Mesenteric fat pad (tissue), 1 donor: ENCODE results near the gene SLC23A2. TPM values are rescaled to one million over a fixed set of nuclear protein-coding genes. Genes with fewer than 3 reads are reported as not detected.

Source experiments
- total RNA-seq: library from RNA; stranded (reverse); fragmentation: NEBNext Ultra II Directional; extraction: Animal tissue kit (Norgen Biotek cat#: 25700); gene quantifications from one replicate; pipeline ENCODE4 v1.2.1, GENCODE V29; 2021
- donor health status: DM: yes; HTN: yes; CAD: no.

SLC23A2 gene
- total RNA-seq, 1 donor from 2014 or later: 22.2 TPM

Other genes starting within 250 kb of the SLC23A2 start
- 29.7 TPM for gene RASSF2, start 177.9 kb downstream of the SLC23A2 start, total RNA-seq
- 136 TPM for gene TMEM230, start 111.6 kb upstream of the SLC23A2 start, total RNA-seq
- 24.6 TPM for gene PCNA, start 118.4 kb upstream of the SLC23A2 start, total RNA-seq
- gene CDS2, start 125.5 kb upstream of the SLC23A2 start, total RNA-seq: 56.8 TPM